PC-3 (cell line): ENCODE measurements around the gene CATSPERB. TPM values are rescaled to one million over a fixed set of nuclear protein-coding genes. Genes with fewer than 3 reads are reported as not detected.

Experiments used
- ATAC-seq: fragments of 200-7000 bp; cut with Tn5 transposase; 2 replicates; pipeline ENCODE4 v1.9.1; 2020; ENCODE audit warnings: mild to moderate bottlenecking, moderate library complexity
- BruUV-seq: library from RNA; stranded (reverse); fragments of 400-500 nt; replicated peaks from 2 replicates; lab custom pipeline; 2021; lab: Mats Ljungman, UMichigan
- CTCF ChIA-PET: fragments of 300-600 bp; sonication (Branson Sonifier 250); formaldehyde crosslinking; loops from one replicate; lab custom pipeline; 2022; ENCODE audit warnings: antibody characterized with exemption; lab: Charles Lee
- POLR2A ChIA-PET: fragments of 300-600 bp; sonication (Branson Sonifier 250); formaldehyde crosslinking; loops from one replicate; lab custom pipeline; 2022; ENCODE audit warnings: antibody characterized with exemption; ENCODE audit not compliant: unreplicated experiment; lab: Charles Lee
- DNase-seq: peaks from one replicate; pipeline ENCODE4 v3.0.0-alpha.2; 2015
- H2AFZ ChIP-seq: fragments of 300-600 bp; sonication (generic); 2 replicates; pipeline ENCODE4 v1.6.0; 2016; ENCODE audit warnings: antibody characterized with exemption, low read length
- H3F3A ChIP-seq: fragments of 300-600 bp; sonication (generic); one replicate; pipeline ENCODE4 v1.6.0; 2017; ENCODE audit warnings: antibody characterized with exemption, low read length, control low read depth, mild to moderate bottlenecking; ENCODE audit not compliant: unreplicated experiment
- H3K27ac ChIP-seq: fragments of 300-600 bp; sonication (generic); 2 replicates; pipeline ENCODE4 v1.5.1; 2016; ENCODE audit warnings: mild to moderate bottlenecking, low read length
- H3K27me3 ChIP-seq: fragments of 300-600 bp; sonication (generic); 2 replicates; pipeline ENCODE4 v1.6.1; 2016; ENCODE audit warnings: low read length, mixed read lengths
- H3K36me3 ChIP-seq: fragments of 300-600 bp; sonication (generic); 2 replicates; pipeline ENCODE4 v1.6.1; 2016; ENCODE audit warnings: low read depth, mixed run types, low read length, mixed read lengths
- H3K4me1 ChIP-seq: fragments of 300-600 bp; sonication (generic); 2 replicates; pipeline ENCODE4 v1.5.1; 2016; ENCODE audit warnings: low read length; ENCODE audit not compliant: insufficient read depth
- H3K4me2 ChIP-seq: fragments of 300-600 bp; sonication (generic); 2 replicates; pipeline ENCODE4 v1.6.0; 2016; ENCODE audit warnings: low read length
- H3K4me3 ChIP-seq: fragments of 300-600 bp; sonication (generic); 2 replicates; pipeline ENCODE4 v1.5.1; 2016; ENCODE audit warnings: mild to moderate bottlenecking, low read length, mixed read lengths
- H3K79me2 ChIP-seq: fragments of 300-600 bp; sonication (generic); 2 replicates; pipeline ENCODE4 v1.6.1; 2017; ENCODE audit warnings: low read length, mixed read lengths
- H3K9ac ChIP-seq: fragments of 300-600 bp; sonication (generic); 2 replicates; pipeline ENCODE4 v1.6.0; 2016; ENCODE audit warnings: mild to moderate bottlenecking, low read length
- H3K9me2 ChIP-seq: fragments of 300-600 bp; sonication (generic); replicated peaks from 2 replicates; pipeline ENCODE4 v1.6.1; 2016; ENCODE audit warnings: mixed run types, low read length, mixed read lengths
- H3K9me3 ChIP-seq: fragments of 300-600 bp; sonication (generic); 2 replicates; pipeline ENCODE4 v1.6.1; 2016; ENCODE audit warnings: low read length, mixed read lengths
- H4K20me1 ChIP-seq: fragments of 300-600 bp; sonication (generic); 2 replicates; pipeline ENCODE4 v1.6.1; 2016; ENCODE audit warnings: low read length, mixed read lengths
- EZH2 ChIP-seq: fragments of 300-600 bp; sonication (generic); IDR thresholded peaks from one replicate; pipeline ENCODE4 v1.6.1; 2017; ENCODE audit warnings: antibody characterized with exemption, mild to moderate bottlenecking, low read length; ENCODE audit not compliant: unreplicated experiment
- EZH2phosphoT487 ChIP-seq: fragments of 300-600 bp; sonication (generic); IDR thresholded peaks from 2 replicates; pipeline ENCODE4 v1.6.1; 2018; ENCODE audit warnings: mild to moderate bottlenecking, antibody characterized with exemption, low read length, borderline replicate concordance
- intact Hi-C: fragments of 100-400 bp; cut with micrococcal nuclease; formaldehyde crosslinking; loops from 2 replicates; pipeline ENCODE4 v1.9.0; 2023
- total RNA-seq: library from RNA; depleted of rRNA; stranded (reverse); fragments of >200 nt; gene quantifications from 2 replicates; pipeline ENCODE4 v1.2.3, GENCODE V29; 2014
- TF ChIP-seq, protein P1 (sequence below): fragments of 300-600 bp; sonication (generic); conservative IDR thresholded peaks from 2 replicates; pipeline ENCODE4 v1.5.1; 2017; ENCODE audit warnings: antibody characterized with exemption, low read depth, mild to moderate bottlenecking, low read length

Gene CATSPERB
- total RNA-seq, 1 experiment from 2014 or later = not detected

GRCh38 chr14:91755570-91756295, 23.8 kb upstream of the CATSPERB start:
- no peaks in the 10 kb centered on the region for H3F3A ChIP-seq
- ATAC-seq = peak; percentile 38; the same call in 1 of the 2 replicates
- ChIA-PET CTCF (no interaction called here), POLR2A (no interaction called here)
- H3K9me2 ChIP-seq = no peaks in the 10 kb centered on the region
- no peaks in the 10 kb centered on the region for H3K36me3 ChIP-seq
- no peak overlapping the region for H3K4me3 ChIP-seq
- BruUV-seq = no TSS peak
- no peak overlapping the region for H2AFZ ChIP-seq
- no peaks in the 10 kb centered on the region for H3K79me2 ChIP-seq
- TF ChIP-seq EZH2 (no peak), EZH2phosphoT487 (no peak)
- TF ChIP-seq, protein P1, sequence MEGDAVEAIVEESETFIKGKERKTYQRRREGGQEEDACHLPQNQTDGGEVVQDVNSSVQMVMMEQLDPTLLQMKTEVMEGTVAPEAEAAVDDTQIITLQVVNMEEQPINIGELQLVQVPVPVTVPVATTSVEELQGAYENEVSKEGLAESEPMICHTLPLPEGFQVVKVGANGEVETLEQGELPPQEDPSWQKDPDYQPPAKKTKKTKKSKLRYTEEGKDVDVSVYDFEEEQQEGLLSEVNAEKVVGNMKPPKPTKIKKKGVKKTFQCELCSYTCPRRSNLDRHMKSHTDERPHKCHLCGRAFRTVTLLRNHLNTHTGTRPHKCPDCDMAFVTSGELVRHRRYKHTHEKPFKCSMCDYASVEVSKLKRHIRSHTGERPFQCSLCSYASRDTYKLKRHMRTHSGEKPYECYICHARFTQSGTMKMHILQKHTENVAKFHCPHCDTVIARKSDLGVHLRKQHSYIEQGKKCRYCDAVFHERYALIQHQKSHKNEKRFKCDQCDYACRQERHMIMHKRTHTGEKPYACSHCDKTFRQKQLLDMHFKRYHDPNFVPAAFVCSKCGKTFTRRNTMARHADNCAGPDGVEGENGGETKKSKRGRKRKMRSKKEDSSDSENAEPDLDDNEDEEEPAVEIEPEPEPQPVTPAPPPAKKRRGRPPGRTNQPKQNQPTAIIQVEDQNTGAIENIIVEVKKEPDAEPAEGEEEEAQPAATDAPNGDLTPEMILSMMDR = no peak
- H3K4me2 ChIP-seq = peak overlapping the region; percentile 56
- peak; percentile 89 for DNase-seq
- H3K27me3 ChIP-seq = no peaks in the 10 kb centered on the region
- H4K20me1 ChIP-seq = no peaks in the 10 kb centered on the region
- peaks cover 31% of the 10 kb centered on the region for H3K4me1 ChIP-seq
- H3K9ac ChIP-seq = peak overlapping the region; percentile 38; the same call in 1 of the 2 replicates
- H3K27ac ChIP-seq = peak overlapping the region; percentile 85
- H3K9me3 ChIP-seq = no peaks in the 10 kb centered on the region
- intact Hi-C loops = no loop called here

- ChIA-PET POLR2A (no interaction called here), CTCF (no interaction called here)
- H2AFZ ChIP-seq = no peak overlapping the region
- H3K79me2 ChIP-seq = no peaks in the 10 kb centered on the region
- peak overlapping the region; percentile 85 for H3K27ac ChIP-seq
- intact Hi-C loops = no loop called here
- DNase-seq (no peak), ATAC-seq (no peak)
- peaks cover 31% of the 10 kb centered on the region for H3K4me1 ChIP-seq
- TF ChIP-seq EZH2phosphoT487 (no peak), EZH2 (no peak)
- TF ChIP-seq, protein P1 = no peak
- no peaks in the 10 kb centered on the region for H3K36me3 ChIP-seq
- H4K20me1 ChIP-seq = no peaks in the 10 kb centered on the region
- BruUV-seq = no TSS peak
- no peaks in the 10 kb centered on the region for H3K9me3 ChIP-seq
- no peak overlapping the region for H3K4me3 ChIP-seq
- H3F3A ChIP-seq = no peaks in the 10 kb centered on the region
- no peaks in the 10 kb centered on the region for H3K27me3 ChIP-seq
- no peaks in the 10 kb centered on the region for H3K9me2 ChIP-seq
- no peak overlapping the region; the same call in 1 of the 2 replicates for H3K9ac ChIP-seq
- no peak overlapping the region for H3K4me2 ChIP-seq
Measured at GRCh38 chr14:91754819-91755218, 22.9 kb upstream of the CATSPERB start.

- BruUV-seq = no TSS peak
- intact Hi-C loops = no loop called here
- ATAC-seq (no peak), DNase-seq (no peak)
- Histone ChIP-seq H3F3A (no peaks in the 10 kb centered on the region), H3K36me3 (no peaks in the 10 kb centered on the region), H3K9me3 (no peaks in the 10 kb centered on the region), H3K9ac (no peak overlapping the region), H3K4me3 (no peak overlapping the region), H2AFZ (no peak overlapping the region), H3K27ac (no peak overlapping the region), H3K4me2 (no peak overlapping the region), H3K9me2 (no peaks in the 10 kb centered on the region), H3K79me2 (no peaks in the 10 kb centered on the region), H4K20me1 (no peaks in the 10 kb centered on the region), H3K4me1 (peaks cover 33% of the 10 kb centered on the region), H3K27me3 (no peaks in the 10 kb centered on the region)
- POLR2A ChIA-PET = no interaction called here
- TF ChIP-seq, protein P1 = no peak
- no peak for TF ChIP-seq EZH2
- TF ChIP-seq EZH2phosphoT487 = no peak
- CTCF ChIA-PET = no interaction called here
Measured at GRCh38 chr14:91754185-91754584, 22.3 kb upstream of the CATSPERB start.
